GM21367 (cell line): ENCODE results near the gene ZNF365.

Experiments used
- ATAC-seq: cut with Tn5 transposase; IDR thresholded peaks from one replicate; pipeline ENCODE4 v1.9.1; 2021; ENCODE audit not compliant: unreplicated experiment

ZNF365 gene

DNA sequence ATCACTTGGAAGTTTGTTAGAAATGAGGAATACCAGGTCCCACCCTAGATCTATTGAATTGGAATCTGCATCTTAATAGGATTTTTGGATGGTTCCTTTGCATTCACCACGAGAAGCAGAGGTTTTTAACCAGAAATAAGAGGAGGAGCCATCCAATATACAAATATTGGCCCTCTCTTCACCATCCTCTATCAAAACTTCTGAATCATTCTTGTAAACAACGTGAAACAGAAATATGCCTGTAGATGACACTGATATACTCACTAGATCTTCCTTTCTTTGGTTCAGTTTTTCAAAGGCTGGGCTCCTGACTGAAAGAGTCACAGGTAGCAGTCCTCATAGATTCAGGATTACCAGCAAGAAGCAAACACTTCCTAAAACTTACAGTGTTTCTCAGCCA is 39.5 kb downstream of the ZNF365 start:
- ATAC-seq, result no peak

GRCh38 chr10:62414359-62414758 is 40.2 kb downstream of the ZNF365 start:
- ATAC-seq, result no peak

DNA sequence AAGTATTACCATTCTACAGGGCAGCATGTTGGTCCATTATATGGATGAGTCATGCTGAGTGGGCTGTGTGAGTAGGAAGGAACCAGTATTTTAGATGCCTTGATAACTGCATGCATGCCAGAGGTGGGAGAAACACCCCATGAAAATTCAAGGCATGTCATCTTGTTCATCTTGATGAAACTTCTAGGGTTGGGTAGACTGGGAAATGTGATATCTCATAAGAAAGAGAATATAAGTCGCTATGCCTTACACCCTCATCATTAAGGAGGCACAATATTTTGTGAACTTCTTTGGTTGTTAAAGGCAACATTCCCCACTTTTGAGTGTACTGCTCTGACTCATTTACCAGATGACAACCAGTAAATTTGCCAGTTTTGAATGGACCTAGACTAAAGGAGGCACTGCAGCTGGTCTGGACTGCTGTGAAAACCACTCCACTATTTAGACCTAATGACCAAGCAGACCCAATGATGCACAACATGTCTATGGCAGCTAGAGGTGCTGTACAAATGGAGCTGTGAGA is 48.0 kb downstream of the ZNF365 start:
- no peak for ATAC-seq

GRCh38 chr10:62424026-62424425 is 49.9 kb downstream of the ZNF365 start:
- ATAC-seq, result no peak

DNA sequence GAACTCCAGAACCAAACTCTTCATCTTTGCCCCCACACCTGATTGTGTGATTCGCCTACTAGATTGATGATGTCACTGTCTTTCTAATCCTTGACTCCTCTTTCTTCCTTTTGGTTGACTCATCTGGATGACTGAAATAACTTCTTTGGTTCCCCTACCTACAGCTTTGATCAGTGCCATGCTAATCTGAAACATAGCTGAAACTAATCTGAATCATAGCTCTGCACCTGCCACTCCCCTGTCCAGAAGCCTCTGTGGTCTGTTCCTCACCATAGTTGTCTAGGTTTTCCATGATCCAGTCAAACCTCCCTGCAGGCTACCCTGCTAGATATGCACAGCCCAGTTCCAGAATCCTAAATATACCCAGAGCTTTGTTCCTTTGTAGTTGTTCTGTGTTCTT is 51.9 kb downstream of the ZNF365 start:
- ATAC-seq, result no peak

GRCh38 chr10:62426600-62426999 is 52.4 kb downstream of the ZNF365 start:
- ATAC-seq, result no peak

GRCh38 chr10:62430881-62431280 is 56.7 kb downstream of the ZNF365 start:
- no peak for ATAC-seq

GRCh38 chr10:62433181-62433692 is 59.1 kb downstream of the ZNF365 start:
- no peak for ATAC-seq

- no peak for ATAC-seq
These were observed 59.7 kb downstream of the ZNF365 start for GRCh38 chr10:62433901-62434300.

DNA sequence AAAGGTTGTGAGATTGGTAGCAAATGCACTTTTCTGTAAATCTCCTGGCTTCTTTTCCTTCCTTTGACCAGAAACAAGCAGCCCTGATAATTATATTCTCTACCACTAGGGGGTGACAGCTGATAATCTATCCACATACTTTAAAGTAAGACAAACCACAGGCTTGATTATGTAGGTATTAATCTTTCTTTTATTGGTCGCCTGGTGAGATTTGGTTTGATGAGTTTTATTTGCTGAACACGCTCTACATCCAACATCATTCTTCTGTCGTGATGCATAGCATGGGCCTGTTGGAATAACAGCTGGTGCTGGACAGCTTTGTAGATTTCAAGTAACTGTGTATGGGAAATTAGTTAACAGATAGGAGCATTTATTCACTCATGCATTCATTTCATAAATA is 63.5 kb downstream of the ZNF365 start:
- ATAC-seq, result peak; percentile 57

DNA sequence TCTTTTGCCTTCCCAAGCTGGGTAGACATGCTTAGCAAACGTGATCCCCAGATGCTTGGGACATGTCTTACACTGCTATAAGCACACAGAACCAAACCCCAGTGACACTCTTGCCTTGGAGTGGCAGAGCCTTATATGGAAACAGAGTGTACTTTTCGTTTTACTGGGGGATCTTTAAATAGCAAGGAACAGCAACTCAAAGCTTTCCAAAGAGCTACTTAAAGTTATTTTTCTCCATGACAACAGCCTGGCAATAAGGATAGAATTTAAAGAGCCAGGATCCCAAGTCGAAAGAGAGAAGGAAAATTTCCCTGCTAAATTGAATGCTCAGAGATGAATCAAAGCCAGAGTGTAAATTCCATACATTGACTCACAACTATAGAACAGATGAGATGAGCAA is 67.8 kb downstream of the ZNF365 start:
- no peak for ATAC-seq

DNA sequence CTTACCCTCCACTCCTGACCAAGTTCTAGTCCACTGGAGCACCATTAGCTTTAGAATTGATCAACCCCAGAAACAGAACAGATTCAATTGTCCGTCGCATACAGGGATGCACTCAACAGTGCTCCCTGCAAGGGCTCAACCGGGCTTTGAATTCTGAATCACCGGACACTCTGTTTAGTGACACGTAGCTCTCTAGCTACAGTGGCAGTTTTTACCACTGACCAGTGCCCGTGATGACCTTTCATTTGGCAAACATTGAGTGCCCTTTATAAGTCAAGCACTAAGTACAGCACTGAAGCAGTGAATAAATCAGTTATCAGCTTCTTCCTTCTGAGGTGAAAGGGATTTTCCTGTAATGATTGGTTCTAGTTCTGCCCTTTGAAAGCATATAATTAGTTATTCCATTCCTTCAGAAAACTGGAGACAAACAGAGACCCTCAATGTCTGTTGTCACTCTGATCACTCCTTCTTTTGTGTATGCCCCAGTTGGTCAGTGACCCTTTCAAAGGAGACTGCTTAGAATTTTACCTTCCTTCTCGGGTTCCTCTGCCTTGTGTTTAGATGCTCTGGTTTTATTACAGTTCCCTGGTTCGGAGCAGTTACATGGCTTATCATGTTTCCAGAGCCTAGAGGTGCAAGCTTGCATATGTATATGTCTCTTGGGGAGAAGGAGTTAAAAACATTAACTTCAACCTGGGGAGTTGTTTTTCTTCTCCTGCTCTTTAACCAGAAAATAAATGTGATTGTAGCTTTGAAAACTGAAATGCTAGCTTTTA is 68.9 kb downstream of the ZNF365 start:
- no peak for ATAC-seq

- no peak for ATAC-seq
These were observed 69.7 kb downstream of the ZNF365 start for GRCh38 chr10:62443866-62444265.

DNA sequence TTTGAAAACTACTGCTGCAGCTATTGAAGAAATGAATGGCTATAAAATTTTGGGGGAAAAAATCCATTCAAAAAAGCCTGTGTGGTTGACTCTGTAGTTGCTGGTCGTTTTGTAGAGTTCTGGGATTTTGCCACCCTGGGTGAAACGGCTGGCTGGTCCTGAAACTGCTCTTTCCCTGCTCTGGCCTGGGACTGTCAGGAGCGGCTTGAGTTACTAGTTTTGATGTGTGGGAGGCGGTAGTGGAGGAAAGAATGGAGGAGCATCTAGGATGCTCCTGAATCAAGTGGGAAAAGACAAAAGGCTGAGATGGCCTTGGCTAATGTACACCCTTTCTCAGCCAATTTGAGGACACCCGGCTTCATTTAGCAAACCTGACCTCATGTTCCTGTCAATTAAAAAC is 72.5 kb downstream of the ZNF365 start:
- ATAC-seq, result no peak

- no peak for ATAC-seq
These were observed 76.9 kb downstream of the ZNF365 start for GRCh38 chr10:62450912-62451610.

DNA sequence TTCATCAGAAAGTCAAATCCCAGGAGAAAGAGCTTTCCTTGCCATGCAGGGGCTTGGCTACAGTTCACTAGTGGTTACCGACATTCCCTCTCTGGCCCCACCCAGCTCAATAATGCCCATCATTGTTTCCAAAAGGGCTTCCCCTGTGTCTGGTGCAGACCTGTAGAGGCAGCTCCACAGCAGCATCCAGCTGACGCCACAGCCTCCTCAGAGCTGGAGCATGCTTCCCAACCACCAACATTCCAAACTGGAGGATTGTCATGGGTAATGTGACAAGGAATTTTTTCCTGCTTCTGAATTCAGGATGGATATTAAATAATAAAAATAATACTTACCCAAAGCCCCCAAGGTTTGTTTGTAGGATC is 77.4 kb downstream of the ZNF365 start:
- ATAC-seq, result no peak
